Mucosa of descending colon (tissue), 3 donors: ENCODE results near the gene CDC25C. TPM values are rescaled to one million over a fixed set of nuclear protein-coding genes. Genes with fewer than 3 reads are reported as not detected.

Source experiments
- ATAC-seq: fragments of 200-7000 bp; cut with Tn5 transposase; one replicate; pipeline ENCODE4 v1.9.1; 2020; ENCODE audit warnings: mild to moderate bottlenecking, moderate library complexity
- DNase-seq, 3 donors: peaks; one replicate each; pipeline ENCODE4 v3.0.0-alpha.2; 2020
- H3K36me3 ChIP-seq: fragments of 200-600 bp; one replicate; pipeline ENCODE4 v1.8.0; 2021; ENCODE audit warnings: low read depth, mild to moderate bottlenecking
- H3K4me1 ChIP-seq: fragments of 200-600 bp; one replicate; pipeline ENCODE4 v1.8.0; 2021; ENCODE audit warnings: low read depth, mild to moderate bottlenecking
- H3K4me3 ChIP-seq: fragments of 200-600 bp; one replicate; pipeline ENCODE4 v1.8.0; 2021; ENCODE audit warnings: mild to moderate bottlenecking
- H3K9me3 ChIP-seq: fragments of 200-600 bp; one replicate; pipeline ENCODE4 v1.8.0; 2021; ENCODE audit warnings: mild to moderate bottlenecking
- intact Hi-C, 2 donors: fragments of 100-400 bp; cut with DNase I in 1 of 2; cut with micrococcal nuclease in 1 of 2; formaldehyde crosslinking; loops; one replicate each; pipeline versions ENCODE4 v1.11.0 to v1.11.1; 2022; cut with DNase I, micrococcal nuclease
- total RNA-seq, 3 donors: library from RNA; stranded (reverse); fragmentation: NEBNext Ultra II Directional in 2 of 3; extraction: Animal tissue kit (Norgen Biotek cat#: 25700) in 2 of 3; gene quantifications; one replicate each; pipeline versions ENCODE4 v1.2.1 to v1.2.4, GENCODE V29; 2021 to 2023
- TF ChIP-seq, protein P1 (sequence below): fragments of 200-600 bp; IDR thresholded peaks from one replicate; pipeline ENCODE4 v1.8.0; 2022; ENCODE audit warnings: antibody characterized with exemption, mild to moderate bottlenecking
- donor health status: DM: no; HTN: no; CAD: no; lungs with moderate emphysema.
- donor health status: DM: no; HTN: no; CAD: no.
- donor health status: DM: no; HTN: yes; CAD: no.

Gene CDC25C
- total RNA-seq, 3 donors from 2014 or later, result 0.79 to 4.1 (median 1.3) TPM

- H3K9me3 ChIP-seq, result no peaks in the 10 kb centered on the region
- ATAC-seq (peak; percentile 96), DNase-seq (peak; percentile 91 to 96 (median 92))
- no peaks in the 10 kb centered on the region for H3K36me3 ChIP-seq
- intact Hi-C loops, result no loop called here
- H3K4me1 ChIP-seq, result peaks cover 18% of the 10 kb centered on the region
- peak within 1 kb of the TSS; percentile 96 for H3K4me3 ChIP-seq
- TF ChIP-seq, protein P1, sequence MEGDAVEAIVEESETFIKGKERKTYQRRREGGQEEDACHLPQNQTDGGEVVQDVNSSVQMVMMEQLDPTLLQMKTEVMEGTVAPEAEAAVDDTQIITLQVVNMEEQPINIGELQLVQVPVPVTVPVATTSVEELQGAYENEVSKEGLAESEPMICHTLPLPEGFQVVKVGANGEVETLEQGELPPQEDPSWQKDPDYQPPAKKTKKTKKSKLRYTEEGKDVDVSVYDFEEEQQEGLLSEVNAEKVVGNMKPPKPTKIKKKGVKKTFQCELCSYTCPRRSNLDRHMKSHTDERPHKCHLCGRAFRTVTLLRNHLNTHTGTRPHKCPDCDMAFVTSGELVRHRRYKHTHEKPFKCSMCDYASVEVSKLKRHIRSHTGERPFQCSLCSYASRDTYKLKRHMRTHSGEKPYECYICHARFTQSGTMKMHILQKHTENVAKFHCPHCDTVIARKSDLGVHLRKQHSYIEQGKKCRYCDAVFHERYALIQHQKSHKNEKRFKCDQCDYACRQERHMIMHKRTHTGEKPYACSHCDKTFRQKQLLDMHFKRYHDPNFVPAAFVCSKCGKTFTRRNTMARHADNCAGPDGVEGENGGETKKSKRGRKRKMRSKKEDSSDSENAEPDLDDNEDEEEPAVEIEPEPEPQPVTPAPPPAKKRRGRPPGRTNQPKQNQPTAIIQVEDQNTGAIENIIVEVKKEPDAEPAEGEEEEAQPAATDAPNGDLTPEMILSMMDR, result peak; percentile 100
These were observed 20.6 kb upstream of the CDC25C start, which contains the start of gene KDM3B for GRCh38 chr5:138352071-138352721. Gene KDM3B, plus strand, starts transcription at chr5:138352685. Its CDS starts 111 bp downstream, at chr5:138352796.

DNA sequence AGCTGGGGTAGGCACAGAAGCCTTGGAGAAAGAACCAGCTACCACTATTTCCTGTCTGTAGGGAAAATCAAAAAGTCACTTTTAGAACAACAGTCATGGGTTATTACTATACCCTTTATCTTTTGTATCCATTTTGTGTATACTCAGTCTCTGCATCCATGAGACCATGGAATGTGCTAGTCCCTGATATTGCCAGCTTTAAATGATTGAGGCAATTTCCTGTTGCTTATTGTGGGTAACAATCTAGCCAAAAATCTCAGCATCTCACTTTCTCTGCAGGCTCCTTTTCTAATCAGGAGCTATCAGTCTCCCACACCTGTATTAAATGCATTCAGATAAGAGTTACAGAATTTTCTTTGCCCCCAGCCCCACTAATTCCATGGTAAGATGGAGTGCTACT, 19.9 kb upstream of the CDC25C start:
- TF ChIP-seq, protein P1, result no peak
- no peak overlapping the region for H3K4me3 ChIP-seq
- intact Hi-C loops, result no loop called here
- no peaks in the 10 kb centered on the region for H3K36me3 ChIP-seq
- ATAC-seq (no peak), DNase-seq (no peak)
- H3K4me1 ChIP-seq, result peaks cover 18% of the 10 kb centered on the region
- H3K9me3 ChIP-seq, result no peaks in the 10 kb centered on the region

DNA sequence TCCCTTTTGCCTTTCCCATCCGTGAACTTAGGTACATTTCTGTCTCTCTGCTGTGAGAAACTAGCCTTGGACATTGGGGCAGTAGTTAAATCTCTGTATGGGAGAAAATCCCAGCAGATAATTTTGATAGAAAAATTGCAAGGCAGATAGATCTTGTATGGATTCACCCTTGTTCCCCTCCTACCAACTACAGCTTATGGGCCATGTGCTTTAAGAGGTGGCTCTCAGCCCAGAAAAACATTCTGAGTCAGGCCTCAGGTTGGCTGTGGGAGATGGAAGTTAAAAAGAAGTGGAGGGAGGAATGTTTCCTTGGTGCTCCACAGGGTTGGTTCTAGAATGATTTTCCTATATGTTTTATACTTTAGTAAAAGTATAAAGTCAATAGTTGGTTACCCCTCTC, 19.5 kb upstream of the CDC25C start:
- DNase-seq (no peak), ATAC-seq (no peak)
- intact Hi-C loops, result no loop called here
- Histone ChIP-seq H3K4me1 (peaks cover 17% of the 10 kb centered on the region), H3K36me3 (no peaks in the 10 kb centered on the region), H3K4me3 (no peak overlapping the region), H3K9me3 (no peaks in the 10 kb centered on the region)
- TF ChIP-seq, protein P1, result no peak

DNA sequence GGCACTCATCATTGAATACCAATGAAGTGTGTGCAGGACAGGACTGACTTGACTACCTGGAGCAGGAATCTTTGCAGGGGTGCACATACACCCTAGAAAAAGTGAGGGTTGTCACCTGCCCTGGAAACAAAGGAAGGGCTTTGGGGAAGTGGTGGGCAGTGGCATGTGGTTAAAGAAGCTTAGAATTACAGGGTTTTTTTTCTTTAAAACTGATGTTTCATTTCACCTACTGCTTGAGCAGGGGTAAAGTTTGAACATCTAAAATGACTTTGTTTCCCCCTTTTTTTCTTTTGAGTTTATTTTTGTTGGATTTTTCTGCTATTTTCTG, 18.9 kb upstream of the CDC25C start:
- Histone ChIP-seq H3K36me3 (no peaks in the 10 kb centered on the region), H3K4me3 (no peak overlapping the region), H3K4me1 (peaks cover 12% of the 10 kb centered on the region), H3K9me3 (no peaks in the 10 kb centered on the region)
- TF ChIP-seq, protein P1, result no peak
- no peak for ATAC-seq
- DNase-seq, result no peak
- intact Hi-C loops, result no loop called here

DNA sequence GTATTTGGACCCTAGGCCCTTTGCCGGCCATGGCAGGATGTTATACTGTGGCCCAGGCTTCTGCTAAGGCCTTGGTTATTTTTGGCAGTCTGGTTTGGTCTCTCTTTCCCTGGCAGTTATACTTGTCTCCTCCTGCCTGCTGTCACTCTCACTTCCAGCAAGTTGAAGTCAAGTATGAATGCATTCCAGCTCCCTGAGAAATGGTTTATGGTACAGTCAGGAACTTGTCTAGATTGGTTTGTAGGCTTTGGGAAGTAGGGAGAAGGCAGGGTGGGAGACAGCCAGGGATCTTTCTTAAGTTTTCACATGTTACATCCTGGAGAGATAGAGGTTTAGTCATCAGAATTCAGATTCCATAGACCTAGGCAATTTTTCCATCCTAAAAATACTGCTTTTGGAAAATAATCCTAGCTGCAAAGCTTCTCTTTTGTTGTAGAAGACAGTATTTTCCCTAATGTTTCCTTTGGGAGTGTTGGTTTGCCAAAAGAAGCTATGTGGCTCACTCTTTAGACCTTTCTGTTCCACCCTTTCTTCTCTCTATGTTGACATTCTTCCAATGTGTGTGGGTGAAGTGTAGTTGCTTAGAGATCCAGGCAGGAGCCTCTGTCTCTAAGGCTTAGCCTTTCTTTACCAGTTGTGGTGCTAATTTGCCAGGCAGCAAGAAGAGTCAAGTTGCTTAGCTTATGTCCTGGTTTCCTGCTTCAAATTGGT, 18.4 kb upstream of the CDC25C start:
- peaks cover 10% of the 10 kb centered on the region for H3K4me1 ChIP-seq
- DNase-seq, result no peak
- intact Hi-C loops, result no loop called here
- TF ChIP-seq, protein P1, result no peak
- ATAC-seq, result no peak
- H3K36me3 ChIP-seq, result no peaks in the 10 kb centered on the region
- no peaks in the 10 kb centered on the region for H3K9me3 ChIP-seq
- no peak overlapping the region for H3K4me3 ChIP-seq
